Left renal cortex interstitium (tissue), 4 donors: ENCODE results near the gene SCUBE2. TPM values are rescaled to one million over a fixed set of nuclear protein-coding genes. Genes with fewer than 3 reads are reported as not detected.
"Not testable (repeated sequence)": the region's sequence is repeated elsewhere in the genome, so short reads cannot be mapped to it uniquely, and the experiment has no call there.

Experiments used
- DNase-seq, 4 donors: peaks; one replicate each; pipeline ENCODE4 v3.0.0-alpha.2; 2013; ENCODE audit warnings: low read depth in 4 of 4, low spot score in 2 of 4, missing footprints in 1 of 4
- polyA plus RNA-seq, 4 donors: library from polyadenylated mRNA; unstranded; fragments of 120-200 nt; gene quantifications; one replicate each; pipeline ENCODE4 v1.2.1, GENCODE V29; 2013; ENCODE audit not compliant: insufficient read length in 4 of 4

SCUBE2 gene
- polyA plus RNA-seq, 4 donors = 4.5 to 7.9 (median 6.2) TPM

- no peak for DNase-seq
These were observed 18.7 kb upstream of the SCUBE2 start for GRCh38 chr11:9109858-9110731.

- DNase-seq = no peak
These were observed 13.2 kb upstream of the SCUBE2 start for GRCh38 chr11:9104580-9104979.

GRCh38 chr11:9103542-9104276 is 12.3 kb upstream of the SCUBE2 start:
- DNase-seq = no peak

- no peak for DNase-seq
These were observed 8.2 kb upstream of the SCUBE2 start for GRCh38 chr11:9099617-9100016.

- not testable (repeated sequence) for DNase-seq
These were observed 7.1 kb upstream of the SCUBE2 start for GRCh38 chr11:9098455-9098854.

GRCh38 chr11:9097186-9097943 is 6.0 kb upstream of the SCUBE2 start:
- DNase-seq = not testable (repeated sequence)

- no peak for DNase-seq
These were observed 5.0 kb upstream of the SCUBE2 start for GRCh38 chr11:9096427-9096826.

GRCh38 chr11:9095421-9095820 is 4.0 kb upstream of the SCUBE2 start:
- no peak for DNase-seq

GRCh38 chr11:9094420-9094819 is 3.0 kb upstream of the SCUBE2 start:
- DNase-seq = no peak

GRCh38 chr11:9092853-9093778 is 1.7 kb upstream of the SCUBE2 start:
- no peak for DNase-seq

GRCh38 chr11:9092072-9092471 is 673 bp upstream of the SCUBE2 start:
- DNase-seq = no peak

- DNase-seq = no peak
These were observed 833 bp downstream of the SCUBE2 start for GRCh38 chr11:9090488-9091043.

GRCh38 chr11:9089636-9090035 is 1.8 kb downstream of the SCUBE2 start:
- no peak for DNase-seq

GRCh38 chr11:9089061-9089460 is 2.3 kb downstream of the SCUBE2 start:
- no peak for DNase-seq

GRCh38 chr11:9082575-9082974 is 8.8 kb downstream of the SCUBE2 start:
- no peak for DNase-seq

GRCh38 chr11:9081153-9081552 is 10.2 kb downstream of the SCUBE2 start:
- DNase-seq = no peak

- no peak for DNase-seq
These were observed 13.0 kb downstream of the SCUBE2 start for GRCh38 chr11:9078113-9079086.

- DNase-seq = no peak
These were observed 14.2 kb downstream of the SCUBE2 start for GRCh38 chr11:9077164-9077563.

GRCh38 chr11:9076661-9077060 is 14.7 kb downstream of the SCUBE2 start:
- DNase-seq = no peak
